HCT116 (cell line): Measurements from ENCODE around the gene TNFAIP8. TPM values are rescaled to one million over a fixed set of nuclear protein-coding genes. Genes with fewer than 3 reads are reported as not detected.

Source experiments
- ATAC-seq: fragments of 200-7000 bp; cut with Tn5 transposase; 2 replicates; pipeline ENCODE4 v1.9.1; 2020; ENCODE audit warnings: mild to moderate bottlenecking, moderate library complexity
- BruUV-seq: library from RNA; stranded (reverse); fragments of 400-500 nt; replicated peaks from 2 replicates; lab custom pipeline; 2021; lab: Mats Ljungman, UMichigan
- CTCF ChIA-PET: fragments of 300-600 bp; sonication (Branson Sonifier 250); formaldehyde crosslinking; loops from one replicate; lab custom pipeline; 2021; ENCODE audit warnings: antibody characterized with exemption; lab: Charles Lee
- POLR2A ChIA-PET: fragments of 300-600, 350-600 bp; sonication (Branson Sonifier 250); formaldehyde crosslinking; loops from one replicate; lab custom pipeline; 2021; ENCODE audit warnings: antibody characterized with exemption; lab: Charles Lee
- RAD21 ChIA-PET, 2 experiments: fragments of 300-600 bp; sonication (Branson Sonifier 250); formaldehyde crosslinking; loops; one replicate each; lab custom pipeline; 2023; ENCODE audit warnings: low total read pairs in 2 of 2; ENCODE audit not compliant: uncharacterized antibody in 2 of 2, unreplicated experiment in 2 of 2, low non-redundant PET in 1 of 2; lab: Charles Lee
- DNase-seq: peaks from one replicate; pipeline ENCODE4 v3.0.0-alpha.2; 2010; ENCODE audit warnings: low read depth, low spot score
- H2AFZ ChIP-seq: fragments of 200-600 bp; shearing (Covaris generic), sonication (generic); 2 replicates; pipeline ENCODE4 v1.6.1; 2017; ENCODE audit warnings: low read depth, mixed run types, mixed read lengths, antibody characterized with exemption, low read length; ENCODE audit not compliant: poor library complexity, severe bottlenecking
- H3K27ac ChIP-seq: 2 replicates; pipeline ENCODE4 v1.5.1; 2012; ENCODE audit warnings: low read depth, low read length
- H3K27me3 ChIP-seq: fragments of 200-600 bp; sonication (generic); 2 replicates; pipeline ENCODE4 v1.6.1; 2016; ENCODE audit warnings: mixed run types, low read length, mixed read lengths; ENCODE audit not compliant: insufficient read depth
- H3K36me3 ChIP-seq, 2 experiments: fragments of 200-500 bp in 1 of 2; fragments of 200-600 bp in 1 of 2; sonication (Bioruptor generic) in 1 of 2; sonication (generic) in 1 of 2; 2 replicates each; pipeline versions ENCODE4 v1.5.1 to v1.6.1; 2014 to 2016; ENCODE audit warnings: low read length in 2 of 2, inconsistent platforms in 1 of 2, mixed read lengths in 1 of 2, mixed run types in 1 of 2; ENCODE audit not compliant: insufficient read depth in 2 of 2, control insufficient read depth in 1 of 2
- H3K4me1 ChIP-seq, 2 experiments: fragments of 200-600 bp in 1 of 2; sonication (generic) in 1 of 2; 2 replicates each; pipeline versions ENCODE4 v1.5.1 to v1.6.1; 2012 to 2017; ENCODE audit warnings: low read length in 2 of 2, inconsistent platforms in 1 of 2, mild to moderate bottlenecking in 1 of 2, mixed read lengths in 1 of 2, mixed run types in 1 of 2, moderate library complexity in 1 of 2; ENCODE audit not compliant: insufficient read depth in 2 of 2, control insufficient read depth in 1 of 2
- H3K4me2 ChIP-seq: fragments of 200-600 bp; sonication (generic); 2 replicates; pipeline ENCODE4 v1.6.1; 2017; ENCODE audit warnings: mixed run types, low read length, mixed read lengths
- H3K4me3 ChIP-seq, 2 experiments: fragments of 200-600 bp in 1 of 2; sonication (generic) in 1 of 2; replicated peaks in 1 of 2; 2 replicates each; pipeline ENCODE4 v1.5.1; 2011 to 2016; ENCODE audit warnings: low read length in 2 of 2, control low read depth in 1 of 2, low read depth in 1 of 2, mild to moderate bottlenecking in 1 of 2, mixed read lengths in 1 of 2, mixed run types in 1 of 2
- H3K79me2 ChIP-seq: fragments of 200-600 bp; sonication (generic); 2 replicates; pipeline ENCODE4 v1.6.1; 2017; ENCODE audit warnings: mild to moderate bottlenecking, mixed run types, low read length, moderate library complexity, mixed read lengths; ENCODE audit not compliant: insufficient read depth
- H3K9ac ChIP-seq: fragments of 200-600 bp; sonication (generic); 2 replicates; pipeline ENCODE4 v1.6.1; 2016; ENCODE audit warnings: low read length, mixed read lengths
- H3K9me2 ChIP-seq: fragments of 200-600 bp; sonication (generic), shearing (Covaris generic); 2 replicates; pipeline ENCODE4 v1.6.1; 2017; ENCODE audit warnings: mixed run types, mild to moderate bottlenecking, moderate library complexity; ENCODE audit not compliant: insufficient read depth
- H3K9me3 ChIP-seq, 2 experiments: fragments of 200-500 bp in 1 of 2; fragments of 200-600 bp in 1 of 2; sonication (Bioruptor generic) in 1 of 2; sonication (generic) in 1 of 2; 2 replicates each; pipeline ENCODE4 v1.6.1; 2014 to 2017; ENCODE audit warnings: low read length in 2 of 2, mixed read lengths in 2 of 2, inconsistent platforms in 1 of 2, low read depth in 1 of 2, mild to moderate bottlenecking in 1 of 2, mixed run types in 1 of 2, moderate library complexity in 1 of 2; ENCODE audit not compliant: control insufficient read depth in 1 of 2, insufficient read depth in 1 of 2
- H4K20me1 ChIP-seq: fragments of 200-600 bp; sonication (generic), shearing (Covaris generic); 2 replicates; pipeline ENCODE4 v1.6.1; 2017; ENCODE audit warnings: mixed run types, mild to moderate bottlenecking, moderate library complexity; ENCODE audit not compliant: insufficient read depth
- CBX3 ChIP-seq: IDR thresholded peaks from 2 replicates; pipeline ENCODE4 v1.6.1; 2012; ENCODE audit warnings: low read depth
- CEBPB ChIP-seq: IDR thresholded peaks from 2 replicates; pipeline ENCODE4 v1.6.1; 2012; ENCODE audit warnings: low read depth
- ELF1 ChIP-seq: IDR thresholded peaks from 2 replicates; pipeline ENCODE4 v1.6.1; 2012; ENCODE audit warnings: low read depth, borderline replicate concordance
- EZH2phosphoT487 ChIP-seq: fragments of 200-600 bp; IDR thresholded peaks from 2 replicates; pipeline ENCODE4 v1.6.1; 2018; ENCODE audit warnings: antibody characterized with exemption, borderline replicate concordance
- FOSL1 ChIP-seq: IDR thresholded peaks from 2 replicates; pipeline ENCODE4 v1.6.1; 2012; ENCODE audit warnings: low read depth
- POLR2A ChIP-seq: IDR thresholded peaks from 2 replicates; pipeline ENCODE4 v1.7.0; 2011; ENCODE audit warnings: borderline replicate concordance; ENCODE audit not compliant: insufficient read depth, insufficient read length; ENCODE audit errors: extremely low read depth
- POLR2AphosphoS5 ChIP-seq: IDR thresholded peaks from 2 replicates; pipeline ENCODE4 v1.6.1; 2011; ENCODE audit warnings: mild to moderate bottlenecking, low read depth, low read length, moderate library complexity
- SIN3A ChIP-seq: IDR thresholded peaks from 2 replicates; pipeline ENCODE4 v1.6.1; 2012; ENCODE audit warnings: low read depth
- SP1 ChIP-seq: IDR thresholded peaks from 2 replicates; pipeline ENCODE4 v1.6.1; 2012; ENCODE audit warnings: low read depth
- SRF ChIP-seq: IDR thresholded peaks from 2 replicates; pipeline ENCODE4 v1.6.1; 2012; ENCODE audit warnings: low read depth
- TCF7L2 ChIP-seq: IDR thresholded peaks from 2 replicates; pipeline ENCODE4 v1.7.0; 2011; ENCODE audit warnings: borderline replicate concordance, inconsistent platforms; ENCODE audit not compliant: insufficient read depth, insufficient read length; ENCODE audit errors: extremely low read depth
- YY1 ChIP-seq: IDR thresholded peaks from 2 replicates; pipeline ENCODE4 v1.6.1; 2011; ENCODE audit warnings: low read length, low read depth, moderate library complexity, mild to moderate bottlenecking; ENCODE audit not compliant: insufficient replicate concordance; ENCODE audit errors: extremely low read depth
- ZFX ChIP-seq: fragments of 450-650 bp; IDR thresholded peaks from 2 replicates; pipeline ENCODE4 v1.6.1; 2017
- ZNF274 ChIP-seq: fragments of 200-500 bp; sonication (Bioruptor generic); IDR thresholded peaks from 2 replicates; pipeline ENCODE4 v1.6.1; 2014; ENCODE audit warnings: mild to moderate bottlenecking, low read depth, low read length, inconsistent platforms
- intact Hi-C: fragments of 100-400 bp; cut with micrococcal nuclease; formaldehyde crosslinking; loops from 2 replicates; pipeline ENCODE4 v1.10.0; 2022
- total RNA-seq: library from RNA; stranded (reverse); gene quantifications from one replicate; pipeline ENCODE4 v1.2.1, GENCODE V29; 2021; ENCODE audit not compliant: unreplicated experiment
- TF ChIP-seq, protein P1 (sequence below): IDR thresholded peaks from 2 replicates; pipeline ENCODE4 v1.6.1; 2011; ENCODE audit warnings: mild to moderate bottlenecking, low read length, moderate library complexity; ENCODE audit not compliant: insufficient replicate concordance; ENCODE audit errors: extremely low read depth
- TF ChIP-seq, protein P2 (sequence below), 3 experiments: fragments of 200-600 bp in 1 of 3; sonication (generic) in 1 of 3; IDR thresholded peaks in 2 of 3; conservative IDR thresholded peaks in 1 of 3; 2 replicates each; pipeline ENCODE4 v1.5.1; 2012 to 2017; ENCODE audit warnings: low read depth in 2 of 3, low read length in 2 of 3, antibody characterized with exemption in 1 of 3, borderline replicate concordance in 1 of 3, control low read depth in 1 of 3, mild to moderate bottlenecking in 1 of 3, mixed read lengths in 1 of 3, mixed run types in 1 of 3, moderate library complexity in 1 of 3; ENCODE audit not compliant: insufficient read depth in 1 of 3
- TF ChIP-seq, protein P3 (sequence below): IDR thresholded peaks from 2 replicates; pipeline ENCODE4 v1.6.1; 2012

The TNFAIP8 gene
- total RNA-seq, 1 experiment from 2014 or later, result 18.4 TPM

DNA sequence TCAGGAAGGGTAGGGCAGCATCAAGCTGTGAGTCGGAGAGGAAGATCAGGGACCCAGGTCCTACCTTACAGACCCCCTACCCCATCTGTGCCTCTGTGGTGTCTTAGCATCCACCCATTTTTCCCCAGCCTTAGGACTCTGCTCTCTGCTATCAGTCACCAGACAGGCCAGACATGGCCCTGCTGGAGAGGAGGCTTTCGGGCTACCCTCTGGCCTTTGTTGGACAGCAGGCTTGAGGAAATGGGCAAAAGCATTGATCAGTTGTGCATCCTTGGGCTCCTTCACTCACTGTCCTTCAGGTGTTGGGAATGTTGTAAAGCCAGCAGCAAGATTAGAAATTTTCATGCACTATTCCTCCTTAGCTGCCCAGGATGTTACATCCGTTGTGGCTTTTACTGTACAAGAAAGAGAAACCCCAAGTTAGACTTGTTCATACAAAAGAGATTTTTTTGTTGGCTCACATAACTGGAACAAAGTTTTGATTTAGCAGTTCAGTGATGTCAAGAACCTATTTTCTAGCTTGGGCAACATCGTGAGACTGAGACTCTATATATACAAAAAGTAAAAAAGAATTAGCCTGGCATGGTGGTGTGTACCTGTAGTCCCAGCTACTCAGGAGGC is 17.4 kb upstream of the TNFAIP8 start:
- CTCF ChIA-PET, result interaction anchor here (1.3 kb wide), 1 partner anchor 64 kb away, joined by 3 read pairs; no protein-coding TSS in a partner anchor
- Histone ChIP-seq H3K27me3 (no peaks in the 10 kb centered on the region), H2AFZ (no peak overlapping the region), H3K9ac (no peak overlapping the region)
- no peak for TF ChIP-seq POLR2A
- no peak for TF ChIP-seq YY1
- TF ChIP-seq ELF1, result no peak
- TF ChIP-seq SP1, result no peak
- no peak for TF ChIP-seq SRF
- TF ChIP-seq TCF7L2, result no peak
- TF ChIP-seq SIN3A, result no peak
- TF ChIP-seq, protein P1, sequence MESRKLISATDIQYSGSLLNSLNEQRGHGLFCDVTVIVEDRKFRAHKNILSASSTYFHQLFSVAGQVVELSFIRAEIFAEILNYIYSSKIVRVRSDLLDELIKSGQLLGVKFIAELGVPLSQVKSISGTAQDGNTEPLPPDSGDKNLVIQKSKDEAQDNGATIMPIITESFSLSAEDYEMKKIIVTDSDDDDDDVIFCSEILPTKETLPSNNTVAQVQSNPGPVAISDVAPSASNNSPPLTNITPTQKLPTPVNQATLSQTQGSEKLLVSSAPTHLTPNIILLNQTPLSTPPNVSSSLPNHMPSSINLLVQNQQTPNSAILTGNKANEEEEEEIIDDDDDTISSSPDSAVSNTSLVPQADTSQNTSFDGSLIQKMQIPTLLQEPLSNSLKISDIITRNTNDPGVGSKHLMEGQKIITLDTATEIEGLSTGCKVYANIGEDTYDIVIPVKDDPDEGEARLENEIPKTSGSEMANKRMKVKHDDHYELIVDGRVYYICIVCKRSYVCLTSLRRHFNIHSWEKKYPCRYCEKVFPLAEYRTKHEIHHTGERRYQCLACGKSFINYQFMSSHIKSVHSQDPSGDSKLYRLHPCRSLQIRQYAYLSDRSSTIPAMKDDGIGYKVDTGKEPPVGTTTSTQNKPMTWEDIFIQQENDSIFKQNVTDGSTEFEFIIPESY, result no peak
- no peak for TF ChIP-seq CBX3
- no peak for TF ChIP-seq CEBPB
- TF ChIP-seq ZFX, result no peak
- TF ChIP-seq, protein P2, sequence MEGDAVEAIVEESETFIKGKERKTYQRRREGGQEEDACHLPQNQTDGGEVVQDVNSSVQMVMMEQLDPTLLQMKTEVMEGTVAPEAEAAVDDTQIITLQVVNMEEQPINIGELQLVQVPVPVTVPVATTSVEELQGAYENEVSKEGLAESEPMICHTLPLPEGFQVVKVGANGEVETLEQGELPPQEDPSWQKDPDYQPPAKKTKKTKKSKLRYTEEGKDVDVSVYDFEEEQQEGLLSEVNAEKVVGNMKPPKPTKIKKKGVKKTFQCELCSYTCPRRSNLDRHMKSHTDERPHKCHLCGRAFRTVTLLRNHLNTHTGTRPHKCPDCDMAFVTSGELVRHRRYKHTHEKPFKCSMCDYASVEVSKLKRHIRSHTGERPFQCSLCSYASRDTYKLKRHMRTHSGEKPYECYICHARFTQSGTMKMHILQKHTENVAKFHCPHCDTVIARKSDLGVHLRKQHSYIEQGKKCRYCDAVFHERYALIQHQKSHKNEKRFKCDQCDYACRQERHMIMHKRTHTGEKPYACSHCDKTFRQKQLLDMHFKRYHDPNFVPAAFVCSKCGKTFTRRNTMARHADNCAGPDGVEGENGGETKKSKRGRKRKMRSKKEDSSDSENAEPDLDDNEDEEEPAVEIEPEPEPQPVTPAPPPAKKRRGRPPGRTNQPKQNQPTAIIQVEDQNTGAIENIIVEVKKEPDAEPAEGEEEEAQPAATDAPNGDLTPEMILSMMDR (IDR thresholded peaks at IDR 0.05 in 2 of 3, conservative IDR thresholded peaks at IDR 0.05 in 1 of 3; ENCODE audit: borderline replicate concordance in 1 of 3, insufficient read depth in 1 of 3, low read depth in 2 of 3, low read length in 2 of 3), result no peak
- TF ChIP-seq, protein P3, sequence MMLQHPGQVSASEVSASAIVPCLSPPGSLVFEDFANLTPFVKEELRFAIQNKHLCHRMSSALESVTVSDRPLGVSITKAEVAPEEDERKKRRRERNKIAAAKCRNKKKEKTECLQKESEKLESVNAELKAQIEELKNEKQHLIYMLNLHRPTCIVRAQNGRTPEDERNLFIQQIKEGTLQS, result no peak
- TF ChIP-seq EZH2phosphoT487, result no peak
- TF ChIP-seq POLR2AphosphoS5, result no peak
- TF ChIP-seq ZNF274, result no peak
- no peak for TF ChIP-seq FOSL1
- TF ChIP-seq, all 23 proteins: peak for 0
- H3K9me2 ChIP-seq, result no peaks in the 10 kb centered on the region
- ATAC-seq (no peak), DNase-seq (no peak)
- RAD21 ChIA-PET, result no interaction called here
- intact Hi-C loops, result no loop called here
- no peaks in the 10 kb centered on the region for H4K20me1 ChIP-seq
- no peak overlapping the region for H3K27ac ChIP-seq
- H3K4me3 ChIP-seq, result no peak overlapping the region
- no peaks in the 10 kb centered on the region for H3K9me3 ChIP-seq
- no TSS peak for BruUV-seq
- POLR2A ChIA-PET, result no interaction called here
- H3K4me1 ChIP-seq, result no peaks in the 10 kb centered on the region; a peak in 1 of 4 replicates
- no peaks in the 10 kb centered on the region for H3K36me3 ChIP-seq
- H3K4me2 ChIP-seq, result no peak overlapping the region
- H3K79me2 ChIP-seq, result no peaks in the 10 kb centered on the region
